Liver (tissue), 9 donors: Measurements from ENCODE around the gene LDHAL6B. TPM values are rescaled to one million over a fixed set of nuclear protein-coding genes. Genes with fewer than 3 reads are reported as not detected.

Source experiments
- DNase-seq: peaks from one replicate; pipeline ENCODE4 v3.0.0-alpha.2; 2017; ENCODE audit warnings: low spot score
- H3K27ac ChIP-seq, 2 donors: one replicate each; pipeline ENCODE4 v1.7.0; 2013; ENCODE audit warnings: inconsistent platforms in 2 of 2, low read length in 2 of 2, control low read depth in 1 of 2, low read depth in 1 of 2, mild to moderate bottlenecking in 1 of 2
- H3K27me3 ChIP-seq, 4 donors: one replicate each; pipeline versions ENCODE4 v1.6.1 to v1.7.0; 2013; ENCODE audit warnings: low read length in 3 of 4, inconsistent platforms in 1 of 4, mild to moderate bottlenecking in 1 of 4, moderate library complexity in 1 of 4; ENCODE audit not compliant: control insufficient read depth in 4 of 4, insufficient read depth in 4 of 4
- H3K36me3 ChIP-seq, 4 donors: one replicate each; pipeline versions ENCODE4 v1.6.1 to v1.7.0; 2013; ENCODE audit warnings: low read length in 3 of 4, mild to moderate bottlenecking in 3 of 4, low read depth in 1 of 4, moderate library complexity in 1 of 4; ENCODE audit not compliant: control insufficient read depth in 4 of 4, insufficient read depth in 3 of 4
- H3K4me1 ChIP-seq, 4 donors: one replicate each; pipeline versions ENCODE4 v1.6.1 to v1.7.0; 2013; ENCODE audit warnings: low read length in 3 of 4, mild to moderate bottlenecking in 3 of 4, moderate library complexity in 1 of 4; ENCODE audit not compliant: control insufficient read depth in 4 of 4, insufficient read depth in 4 of 4
- H3K4me3 ChIP-seq, 3 donors: one replicate each; pipeline versions ENCODE4 v1.6.1 to v1.7.0; 2013; ENCODE audit warnings: low read length in 3 of 3, control low read depth in 1 of 3, low read depth in 1 of 3, mild to moderate bottlenecking in 1 of 3
- H3K9ac ChIP-seq, 2 donors: one replicate each; pipeline ENCODE4 v1.7.0; 2013; ENCODE audit warnings: low read length in 2 of 2, mild to moderate bottlenecking in 2 of 2, moderate library complexity in 2 of 2, control low read depth in 1 of 2, low read depth in 1 of 2
- H3K9me3 ChIP-seq, 4 donors: one replicate each; pipeline versions ENCODE4 v1.6.1 to v1.7.0; 2013; ENCODE audit warnings: low read length in 3 of 4; ENCODE audit not compliant: control insufficient read depth in 4 of 4
- GABPA ChIP-seq, 2 donors: IDR thresholded peaks in 1 of 2; conservative IDR thresholded peaks in 1 of 2; 2 replicates each; pipeline ENCODE4 v1.6.1; 2016; ENCODE audit warnings: antibody characterized with exemption in 2 of 2, mild to moderate bottlenecking in 1 of 2, moderate library complexity in 1 of 2
- HNF4A ChIP-seq, 2 donors: conservative IDR thresholded peaks; 2 replicates each; pipeline ENCODE4 v1.6.1; 2016; ENCODE audit warnings: antibody characterized with exemption in 2 of 2, mild to moderate bottlenecking in 2 of 2
- HNF4G ChIP-seq: IDR thresholded peaks from 2 replicates; pipeline ENCODE4 v1.6.1; 2016; ENCODE audit warnings: antibody characterized with exemption
- NR2F2 ChIP-seq: IDR thresholded peaks from 2 replicates; pipeline ENCODE4 v1.6.1; 2016; ENCODE audit warnings: antibody characterized with exemption
- RAD21 ChIP-seq, 2 donors: IDR thresholded peaks; 2 replicates each; pipeline ENCODE4 v1.6.1; 2016; ENCODE audit warnings: antibody characterized with exemption in 2 of 2, mild to moderate bottlenecking in 2 of 2
- SP1 ChIP-seq: IDR thresholded peaks from 2 replicates; pipeline ENCODE4 v1.6.1; 2018; ENCODE audit warnings: antibody characterized with exemption, mild to moderate bottlenecking
- TAF1 ChIP-seq: conservative IDR thresholded peaks from 2 replicates; pipeline ENCODE4 v1.6.1; 2016; ENCODE audit warnings: antibody characterized with exemption, mild to moderate bottlenecking
- YY1 ChIP-seq: IDR thresholded peaks from 2 replicates; pipeline ENCODE4 v1.6.1; 2016; ENCODE audit warnings: antibody characterized with exemption, mild to moderate bottlenecking
- WGBS: extraction: QIAGEN DNeasy Blood & Tissue Kit; methylation state at CpG from one replicate; pipeline ENCODE4 v1.1.7; 2013; 5-methylcytosine and 5-hydroxymethylcytosine counted together
- polyA plus RNA-seq, 2 donors: library from polyadenylated mRNA; stranded (reverse) in 1 of 2; unstranded in 1 of 2; fragments of 200-250 nt in 1 of 2; fragments of >200 nt in 1 of 2; fragmentation: Nextera tagmentation in 1 of 2; extraction: Ambion mirVana in 1 of 2; gene quantifications; one replicate each; pipeline versions ENCODE4 v1.2.1 to v1.2.3, GENCODE V29; 2013 to 2015
- total RNA-seq, 2 donors: library from RNA; depleted of rRNA; stranded (reverse); fragments of >200 nt; gene quantifications; one replicate each; pipeline ENCODE4 v1.2.3, GENCODE V29; 2014
- TF ChIP-seq, protein P1 (sequence below): IDR thresholded peaks from 2 replicates; pipeline ENCODE4 v1.6.1; 2016; ENCODE audit warnings: antibody characterized with exemption
- TF ChIP-seq, protein P2 (sequence below): fragments of 150-350 bp; IDR thresholded peaks from 2 replicates; pipeline ENCODE4 v1.5.1; 2017; ENCODE audit warnings: improper control_type of control experiment, low read depth, low read length; ENCODE audit not compliant: missing input control
- donor health status: healthy.
- donor health status: healthy.
- donor health status: healthy.
- donor health status: healthy.
- donor health status: healthy.

Gene LDHAL6B
- total and polyA plus RNA-seq, 4 donors, result not detected

DNA sequence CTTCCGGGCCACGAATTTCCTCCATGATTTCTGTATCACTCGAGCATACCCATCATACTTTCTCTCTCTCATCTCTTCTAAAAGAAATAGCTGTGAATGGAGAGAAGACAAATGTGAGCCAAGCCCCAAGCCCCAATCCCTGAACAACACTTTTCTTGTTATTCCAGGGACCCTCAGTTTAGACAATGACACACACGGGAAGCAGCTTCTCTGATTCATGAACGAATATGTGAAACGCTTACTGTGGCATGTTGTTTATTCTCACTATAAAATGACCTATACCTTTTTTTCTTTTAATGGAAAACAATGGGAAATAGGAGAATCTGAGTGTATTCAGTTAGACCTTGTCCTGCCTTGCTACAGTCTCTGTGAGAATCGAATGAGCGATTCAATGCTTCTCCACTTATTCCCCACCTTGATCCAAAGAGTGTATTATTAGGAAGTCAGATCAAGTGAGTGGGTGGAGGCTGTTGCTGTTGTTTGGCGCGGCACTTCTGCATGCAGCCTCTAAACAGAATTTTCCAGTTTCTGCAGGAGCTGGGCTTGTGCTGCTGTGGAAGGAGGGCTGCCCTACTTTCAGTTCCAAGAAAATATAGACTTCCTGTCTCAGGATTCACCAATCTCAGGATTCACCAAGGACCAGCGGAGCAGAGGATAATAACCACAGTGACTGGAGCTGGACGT is 32.4 kb upstream of the LDHAL6B start:
- Histone ChIP-seq H3K4me1 (no peaks in the 10 kb centered on the region), H3K9me3 (no peaks in the 10 kb centered on the region), H3K27me3 (no peaks in the 10 kb centered on the region), H3K9ac (no peak overlapping the region), H3K4me3 (no peak overlapping the region), H3K36me3 (peaks cover 5 to 56% (median 23%) of the 10 kb centered on the region in 4 donors), H3K27ac (no peak overlapping the region)
- DNase-seq, result no peak
- 89% methylated on average over 12 of the region's 12 CpGs for WGBS
- TF ChIP-seq YY1, result no peak
- TF ChIP-seq RAD21 (IDR thresholded peaks at IDR 0.05), result no peak
- TF ChIP-seq HNF4G, result no peak

DNA sequence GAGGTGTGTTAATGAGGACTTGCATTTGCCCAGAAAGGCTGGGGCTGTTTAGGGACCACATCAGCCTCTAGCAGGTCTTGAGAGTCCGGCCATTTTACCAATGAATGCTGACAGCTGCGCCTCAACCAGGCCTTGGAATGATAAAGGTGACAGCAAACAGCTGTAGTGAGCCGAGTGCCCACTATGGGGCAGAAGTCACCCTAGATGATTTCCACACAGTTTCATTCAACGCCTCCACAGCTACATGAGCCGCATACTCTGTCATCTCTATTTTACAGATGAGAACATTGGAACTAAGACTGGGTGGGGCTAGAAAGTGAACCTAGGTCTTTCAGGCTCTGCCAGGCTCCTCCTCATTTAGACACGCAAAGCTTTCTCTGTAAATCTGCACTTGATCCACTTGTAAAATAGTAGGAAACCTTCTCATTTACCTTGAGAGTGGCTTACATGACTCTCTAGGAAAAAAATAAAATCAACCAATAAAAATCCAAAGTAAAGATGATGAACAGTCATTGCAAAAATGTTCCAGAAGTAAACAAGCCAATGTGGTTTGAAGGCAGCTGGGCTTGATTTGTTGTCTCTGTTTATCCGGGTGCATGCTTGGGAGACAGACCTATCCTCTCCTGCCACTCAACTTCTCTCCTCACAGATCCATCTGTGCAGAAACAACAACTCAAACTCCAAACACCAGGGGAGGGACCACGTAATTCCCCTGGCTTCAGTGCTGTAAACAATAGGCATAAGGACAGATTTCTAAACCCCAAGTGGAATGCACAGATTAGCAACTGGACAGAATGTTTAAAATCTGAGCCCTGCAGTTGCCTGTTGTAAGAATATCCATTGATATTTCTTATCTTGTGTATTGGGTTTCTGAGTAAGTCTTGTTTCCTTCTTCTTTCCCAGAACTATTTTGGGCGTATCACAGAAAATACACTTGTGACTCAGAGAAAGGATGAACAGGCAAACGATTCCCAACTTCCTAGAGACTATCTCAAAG is 31.5 kb upstream of the LDHAL6B start:
- Histone ChIP-seq H3K27me3 (no peaks in the 10 kb centered on the region), H3K36me3 (peaks cover 5 to 55% (median 22%) of the 10 kb centered on the region in 4 donors), H3K27ac (no peak overlapping the region), H3K9ac (no peak overlapping the region), H3K4me1 (no peaks in the 10 kb centered on the region), H3K9me3 (no peaks in the 10 kb centered on the region), H3K4me3 (no peak overlapping the region)
- WGBS, result 64% methylated on average over 10 of the region's 10 CpGs
- TF ChIP-seq, protein P1, sequence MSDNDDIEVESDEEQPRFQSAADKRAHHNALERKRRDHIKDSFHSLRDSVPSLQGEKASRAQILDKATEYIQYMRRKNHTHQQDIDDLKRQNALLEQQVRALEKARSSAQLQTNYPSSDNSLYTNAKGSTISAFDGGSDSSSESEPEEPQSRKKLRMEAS, result no peak
- TF ChIP-seq HNF4A (conservative IDR thresholded peaks at IDR 0.05) (no peak), GABPA (IDR thresholded peaks at IDR 0.05 in 1 of 2, conservative IDR thresholded peaks at IDR 0.05 in 1 of 2) (no peak), RAD21 (IDR thresholded peaks at IDR 0.05) (peak; percentile 67 to 86)
- TF ChIP-seq, protein P2, sequence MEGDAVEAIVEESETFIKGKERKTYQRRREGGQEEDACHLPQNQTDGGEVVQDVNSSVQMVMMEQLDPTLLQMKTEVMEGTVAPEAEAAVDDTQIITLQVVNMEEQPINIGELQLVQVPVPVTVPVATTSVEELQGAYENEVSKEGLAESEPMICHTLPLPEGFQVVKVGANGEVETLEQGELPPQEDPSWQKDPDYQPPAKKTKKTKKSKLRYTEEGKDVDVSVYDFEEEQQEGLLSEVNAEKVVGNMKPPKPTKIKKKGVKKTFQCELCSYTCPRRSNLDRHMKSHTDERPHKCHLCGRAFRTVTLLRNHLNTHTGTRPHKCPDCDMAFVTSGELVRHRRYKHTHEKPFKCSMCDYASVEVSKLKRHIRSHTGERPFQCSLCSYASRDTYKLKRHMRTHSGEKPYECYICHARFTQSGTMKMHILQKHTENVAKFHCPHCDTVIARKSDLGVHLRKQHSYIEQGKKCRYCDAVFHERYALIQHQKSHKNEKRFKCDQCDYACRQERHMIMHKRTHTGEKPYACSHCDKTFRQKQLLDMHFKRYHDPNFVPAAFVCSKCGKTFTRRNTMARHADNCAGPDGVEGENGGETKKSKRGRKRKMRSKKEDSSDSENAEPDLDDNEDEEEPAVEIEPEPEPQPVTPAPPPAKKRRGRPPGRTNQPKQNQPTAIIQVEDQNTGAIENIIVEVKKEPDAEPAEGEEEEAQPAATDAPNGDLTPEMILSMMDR, result peak; percentile 53
- peak; percentile 38 for DNase-seq

DNA sequence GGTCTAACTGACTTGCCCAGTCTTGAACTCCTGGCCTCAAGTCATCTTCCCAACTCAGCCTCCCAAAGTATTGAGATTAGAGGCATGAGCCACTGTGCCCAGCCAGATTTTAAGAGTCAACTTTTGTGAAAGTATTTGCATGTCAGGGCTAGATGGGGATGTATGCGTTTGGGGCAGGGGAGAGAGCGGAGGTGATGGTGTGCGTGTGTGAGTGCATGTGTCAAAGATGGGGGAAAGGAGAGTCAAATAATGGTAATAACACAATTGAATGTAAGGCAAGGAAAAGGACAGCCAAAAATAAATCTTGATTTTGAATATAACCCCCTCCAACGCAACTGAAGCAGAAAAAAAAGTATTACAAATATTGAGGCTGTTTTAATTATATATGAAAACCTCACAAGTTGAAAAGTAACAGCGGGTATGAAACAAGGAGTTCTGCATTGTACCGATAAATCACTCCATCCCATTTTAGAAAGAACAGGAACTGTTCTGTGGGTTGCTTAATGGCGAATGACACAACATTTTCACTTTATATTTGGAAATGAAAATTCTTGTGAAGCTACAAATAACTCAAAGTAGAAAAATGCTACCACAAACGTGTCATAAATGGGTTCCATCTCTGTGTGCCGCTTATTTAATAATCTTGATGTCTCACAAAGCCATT is 29.9 kb upstream of the LDHAL6B start:
- TF ChIP-seq SP1, result no peak
- no peak for TF ChIP-seq RAD21 (IDR thresholded peaks at IDR 0.05)
- TF ChIP-seq YY1, result no peak
- no peak for TF ChIP-seq TAF1
- TF ChIP-seq NR2F2, result no peak
- TF ChIP-seq, protein P2, result no peak
- H3K9ac ChIP-seq, result no peak overlapping the region
- DNase-seq, result no peak
- WGBS, result 89% methylated on average over 9 of the region's 9 CpGs
- H3K4me3 ChIP-seq, result no peak overlapping the region
- peaks cover 0 to under 1% (median 0%) of the 10 kb centered on the region in 4 donors for H3K9me3 ChIP-seq
- H3K27ac ChIP-seq, result no peak overlapping the region
- H3K27me3 ChIP-seq, result no peaks in the 10 kb centered on the region
- H3K36me3 ChIP-seq, result peaks cover 1 to 45% (median 17%) of the 10 kb centered on the region in 4 donors
- no peaks in the 10 kb centered on the region for H3K4me1 ChIP-seq
